ENCODE data around the gene ADARB1.
A peak's percentile ranks its signal among the peaks of the same experiment; 100 is the strongest.

Gene ADARB1

DNA sequence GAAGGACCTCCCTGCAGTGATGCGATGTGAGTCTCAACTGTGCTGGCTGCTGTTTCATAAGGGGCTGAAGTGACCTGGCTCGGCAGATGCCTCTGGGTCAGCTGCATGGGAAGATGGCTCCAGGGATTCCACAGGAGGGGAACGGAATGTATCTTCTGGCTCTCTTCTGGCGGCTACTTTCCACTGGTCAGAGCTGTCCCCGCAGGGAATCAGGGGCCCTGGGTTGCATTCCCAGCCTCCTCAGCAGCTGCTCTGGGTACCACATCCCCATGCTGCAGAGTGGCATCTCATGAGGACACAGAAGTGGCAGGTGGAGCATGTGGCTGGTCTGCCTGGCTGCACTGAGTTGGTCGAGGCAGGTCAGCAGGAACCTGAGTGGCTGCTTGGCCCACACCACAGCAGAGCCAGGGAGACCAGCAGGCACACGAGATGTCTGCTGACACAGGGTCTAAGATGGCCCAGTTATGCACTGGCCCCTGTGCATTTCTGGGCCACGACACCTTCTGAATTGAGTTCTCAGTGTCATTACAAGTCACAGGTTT lies 170.5 kb downstream of the ADARB1 start:
- in situ Hi-C loops (cut with HindIII; ENCODE audit: low sequenced_read_pairs), result no loop called here
- TF ChIP-seq, protein P1, sequence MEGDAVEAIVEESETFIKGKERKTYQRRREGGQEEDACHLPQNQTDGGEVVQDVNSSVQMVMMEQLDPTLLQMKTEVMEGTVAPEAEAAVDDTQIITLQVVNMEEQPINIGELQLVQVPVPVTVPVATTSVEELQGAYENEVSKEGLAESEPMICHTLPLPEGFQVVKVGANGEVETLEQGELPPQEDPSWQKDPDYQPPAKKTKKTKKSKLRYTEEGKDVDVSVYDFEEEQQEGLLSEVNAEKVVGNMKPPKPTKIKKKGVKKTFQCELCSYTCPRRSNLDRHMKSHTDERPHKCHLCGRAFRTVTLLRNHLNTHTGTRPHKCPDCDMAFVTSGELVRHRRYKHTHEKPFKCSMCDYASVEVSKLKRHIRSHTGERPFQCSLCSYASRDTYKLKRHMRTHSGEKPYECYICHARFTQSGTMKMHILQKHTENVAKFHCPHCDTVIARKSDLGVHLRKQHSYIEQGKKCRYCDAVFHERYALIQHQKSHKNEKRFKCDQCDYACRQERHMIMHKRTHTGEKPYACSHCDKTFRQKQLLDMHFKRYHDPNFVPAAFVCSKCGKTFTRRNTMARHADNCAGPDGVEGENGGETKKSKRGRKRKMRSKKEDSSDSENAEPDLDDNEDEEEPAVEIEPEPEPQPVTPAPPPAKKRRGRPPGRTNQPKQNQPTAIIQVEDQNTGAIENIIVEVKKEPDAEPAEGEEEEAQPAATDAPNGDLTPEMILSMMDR (IDR thresholded peaks at IDR 0.05; ENCODE audit: low read depth, low read length, missing control alignments), result no peak
- H3K4me3 ChIP-seq (ENCODE audit: low read depth, low read length), result no peak overlapping the region
- no peak for DNase-seq (ENCODE audit: low read depth)

DNA sequence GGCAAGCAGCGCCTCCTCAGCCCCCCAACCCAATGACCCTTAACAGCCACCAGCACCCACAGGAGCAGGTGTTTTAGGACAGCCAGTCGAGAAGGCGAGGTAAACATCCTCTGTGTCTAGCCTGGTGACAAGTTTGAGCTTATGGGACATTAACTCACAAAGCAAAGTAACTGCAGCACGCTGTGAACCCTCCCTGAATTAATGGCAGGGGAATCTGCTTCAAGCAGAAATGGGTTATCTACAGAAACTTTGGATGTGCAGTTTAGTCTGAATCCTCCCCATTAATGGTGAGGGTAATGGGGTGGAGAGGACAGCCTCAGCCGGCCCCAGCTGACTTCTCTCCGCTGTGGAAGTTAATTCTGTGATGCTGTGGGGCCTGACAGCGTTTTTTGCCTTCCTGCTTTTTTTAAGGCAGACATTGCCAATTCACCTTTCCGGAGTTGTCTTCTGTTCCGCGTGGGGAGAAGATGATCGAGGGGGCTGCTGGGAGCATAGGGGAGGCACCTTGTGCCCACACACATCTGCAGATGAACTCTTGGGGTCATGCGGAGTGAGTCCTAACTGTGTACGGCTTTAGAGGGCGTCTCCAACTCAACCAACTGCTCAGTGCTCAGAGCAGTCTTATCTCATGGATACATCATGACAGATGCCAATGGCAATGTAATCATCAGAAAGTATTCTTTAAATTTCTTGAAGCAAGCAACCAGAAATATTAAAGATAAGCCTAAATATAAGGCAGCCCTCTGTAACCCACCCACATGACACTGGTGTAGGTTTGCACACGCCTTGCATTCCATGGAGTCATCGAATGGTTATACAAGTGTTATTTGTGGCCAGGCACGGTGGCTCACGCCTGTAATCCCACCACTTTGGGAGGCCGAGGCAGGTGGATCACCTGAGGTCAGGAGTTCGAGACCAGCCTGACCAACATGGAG lies 172.3 kb downstream of the ADARB1 start:
- in situ Hi-C loops (cut with HindIII; ENCODE audit: low sequenced_read_pairs), result no loop called here
- DNase-seq (ENCODE audit: low read depth), result no peak
- H3K4me3 ChIP-seq (ENCODE audit: low read depth, low read length), result no peak overlapping the region
- TF ChIP-seq, protein P1 (IDR thresholded peaks at IDR 0.05; ENCODE audit: low read depth, low read length, missing control alignments), result no peak

DNA sequence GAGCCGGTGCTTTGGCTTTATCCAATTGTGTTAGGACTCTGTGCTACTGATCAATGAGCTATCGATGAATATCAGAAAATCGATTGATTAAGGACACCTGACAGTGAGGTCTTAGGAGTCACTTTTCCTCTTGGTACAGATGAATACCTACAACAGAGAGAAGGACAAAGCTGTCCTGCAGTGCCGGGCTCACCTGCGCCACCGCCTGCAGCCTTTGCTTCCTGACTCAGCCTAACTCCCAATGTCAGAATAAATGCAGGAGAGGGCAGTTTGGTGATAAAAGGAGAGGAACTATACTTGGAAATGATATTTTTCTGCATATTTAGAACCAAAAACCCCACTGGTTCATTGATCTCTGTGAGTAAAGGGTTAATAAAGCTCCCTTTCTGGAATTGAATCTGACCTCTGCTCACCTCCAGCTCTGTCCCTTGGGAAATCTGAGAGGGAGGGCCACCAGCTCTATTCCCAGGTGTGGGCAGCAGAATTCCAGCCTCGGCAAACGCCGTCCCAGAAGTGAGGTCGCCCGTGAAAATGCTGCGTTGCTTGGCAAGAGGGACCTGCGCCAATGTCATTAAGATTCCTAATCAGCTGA lies 174.0 kb downstream of the ADARB1 start:
- in situ Hi-C loops (cut with HindIII; ENCODE audit: low sequenced_read_pairs), result no loop called here

DNA sequence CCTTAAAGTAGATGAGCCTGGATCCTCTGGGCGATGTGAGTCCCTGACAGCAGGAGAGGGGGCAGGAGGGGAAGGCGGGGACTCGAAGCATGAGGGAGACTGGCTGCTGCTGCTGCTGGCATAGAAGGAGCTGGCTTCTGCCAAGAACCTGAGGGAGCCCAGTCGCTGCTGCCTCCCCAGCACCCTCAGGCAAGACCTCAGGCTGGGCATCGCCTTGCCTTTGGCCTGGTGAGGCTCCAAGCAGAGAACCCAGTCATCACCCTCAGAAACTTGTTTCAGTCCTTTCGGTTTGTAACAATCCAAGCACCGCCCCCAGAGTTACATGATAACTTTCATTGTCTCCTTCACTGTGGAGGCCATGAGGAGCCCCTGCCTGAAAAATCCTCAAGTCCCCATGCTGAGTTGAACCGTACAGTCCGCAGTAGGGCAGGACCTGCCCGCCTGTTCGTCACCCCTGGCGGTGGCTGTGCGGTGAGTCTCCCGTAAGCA lies 174.6 kb downstream of the ADARB1 start:
- TF ChIP-seq, protein P1 (IDR thresholded peaks at IDR 0.05; ENCODE audit: low read depth, low read length, missing control alignments), result peak; percentile 33
- no peak for DNase-seq (ENCODE audit: low read depth)
- H3K4me3 ChIP-seq (ENCODE audit: low read depth, low read length), result peak overlapping the region; percentile 5
- in situ Hi-C loops (cut with HindIII; ENCODE audit: low sequenced_read_pairs), result no loop called here

More for the DNA sequence above, 174.0 kb downstream of the ADARB1 start:
- no peak for DNase-seq (ENCODE audit: low read depth)
- TF ChIP-seq, protein P1 (IDR thresholded peaks at IDR 0.05; ENCODE audit: low read depth, low read length, missing control alignments), result no peak
- H3K4me3 ChIP-seq (ENCODE audit: low read depth, low read length), result peak overlapping the region; percentile 5

DNA sequence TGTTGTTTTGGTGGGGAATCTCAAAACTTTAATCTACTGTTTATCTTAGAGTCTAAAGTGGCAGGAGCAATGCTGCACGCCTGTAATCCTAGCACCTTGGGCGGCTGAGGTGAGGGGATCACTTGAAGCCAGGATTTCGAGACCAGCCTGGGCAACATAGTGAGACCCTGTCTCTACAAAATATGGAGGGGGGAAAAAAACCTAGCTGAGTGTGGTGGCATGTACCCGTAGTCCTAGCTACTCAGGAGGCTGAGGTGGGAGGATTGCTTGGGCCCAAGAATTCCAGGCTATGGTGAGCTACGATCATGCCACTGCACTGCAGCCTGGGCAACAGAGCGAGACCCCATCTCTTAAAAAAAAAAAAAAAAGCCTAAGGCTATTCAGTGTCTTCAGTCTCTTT lies 175.2 kb downstream of the ADARB1 start:
- no peak for DNase-seq (ENCODE audit: low read depth)
- in situ Hi-C loops (cut with HindIII; ENCODE audit: low sequenced_read_pairs), result no loop called here
- H3K4me3 ChIP-seq (ENCODE audit: low read depth, low read length), result no peak overlapping the region
- TF ChIP-seq, protein P1 (IDR thresholded peaks at IDR 0.05; ENCODE audit: low read depth, low read length, missing control alignments), result no peak

DNA sequence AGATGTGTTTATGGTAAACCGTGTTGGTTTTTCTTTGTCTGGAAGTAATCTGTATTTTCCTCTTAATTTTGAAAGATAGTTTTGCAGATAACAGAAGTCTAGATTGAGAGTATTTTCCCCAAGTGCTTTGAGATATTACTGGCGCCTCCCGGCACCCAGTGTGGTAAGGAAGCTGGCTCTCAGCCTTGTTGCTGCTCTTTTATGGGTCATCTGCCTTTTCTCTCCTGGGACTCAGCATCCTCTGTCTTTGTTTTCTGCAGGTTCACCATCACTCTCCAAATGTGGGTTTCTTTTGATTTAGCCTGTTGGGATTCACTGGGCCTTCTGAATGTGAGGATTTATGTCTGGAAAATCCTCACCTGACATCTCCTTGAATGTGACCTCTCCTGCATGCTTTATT lies 175.9 kb downstream of the ADARB1 start:
- in situ Hi-C loops (cut with HindIII; ENCODE audit: low sequenced_read_pairs), result no loop called here
- TF ChIP-seq, protein P1 (IDR thresholded peaks at IDR 0.05; ENCODE audit: low read depth, low read length, missing control alignments), result no peak
- no peak overlapping the region for H3K4me3 ChIP-seq (ENCODE audit: low read depth, low read length)
- DNase-seq (ENCODE audit: low read depth), result no peak

Measured in astrocyte of the cerebellum (primary cell).